H1 (cell line): Measurements from ENCODE around the gene CAMK2B. TPM values are rescaled to one million over a fixed set of nuclear protein-coding genes. Genes with fewer than 3 reads are reported as not detected.
"Not testable (repeated sequence)": the region's sequence is repeated elsewhere in the genome, so short reads cannot be mapped to it uniquely, and the experiment has no call there.

Experiments
- CTCF ChIA-PET: fragments of 300-600 bp; sonication (Branson Sonifier 250); formaldehyde crosslinking; loops from one replicate; lab custom pipeline; 2021; ENCODE audit not compliant: partially characterized antibody; lab: Charles Lee
- POLR2A ChIA-PET: fragments of 300-600 bp; sonication (Branson Sonifier 250); formaldehyde crosslinking; loops from one replicate; lab custom pipeline; 2021; ENCODE audit warnings: inconsistent platforms; ENCODE audit not compliant: partially characterized antibody; lab: Charles Lee
- DNase-seq, 2 experiments: peaks; one replicate each; pipeline versions ENCODE4 v3.0.0 to v3.0.0-alpha.2; 2010 to 2022; ENCODE audit warnings: low spot score in 2 of 2, low read depth in 1 of 2, mixed read lengths in 1 of 2
- FAIRE-seq: peaks from 2 replicates; lab custom pipeline; 2011; peaks lifted over from hg19 to GRCh38; lab: Jason Lieb, UNC
- H2AFZ ChIP-seq: 2 replicates; pipeline ENCODE4 v1.8.1; 2012; ENCODE audit warnings: low read length, inconsistent platforms
- H2AK5ac ChIP-seq: 2 replicates; pipeline ENCODE4 v1.6.1; 2013; ENCODE audit warnings: low read depth, low read length
- H2BK120ac ChIP-seq: replicated peaks from 2 replicates; pipeline ENCODE3; 2013; ENCODE audit warnings: low read depth, low read length, inconsistent platforms
- H2BK12ac ChIP-seq: 2 replicates; pipeline ENCODE4 v1.6.1; 2013; ENCODE audit warnings: low read depth, low read length
- H2BK15ac ChIP-seq: 2 replicates; pipeline ENCODE4 v1.6.1; 2013; ENCODE audit warnings: low read length
- H2BK20ac ChIP-seq: 2 replicates; pipeline ENCODE4 v1.6.1; 2013; ENCODE audit warnings: low read length
- H2BK5ac ChIP-seq: 2 replicates; pipeline ENCODE4 v1.6.1; 2013; ENCODE audit warnings: low read depth, low read length
- H3K14ac ChIP-seq: 2 replicates; pipeline ENCODE4 v1.6.1; 2013; ENCODE audit warnings: inconsistent platforms; ENCODE audit not compliant: insufficient read length
- H3K18ac ChIP-seq: 2 replicates; pipeline ENCODE4 v1.6.1; 2013; ENCODE audit warnings: low read length; ENCODE audit errors: extremely low read depth
- H3K23ac ChIP-seq: 2 replicates; pipeline ENCODE4 v1.6.1; 2013; ENCODE audit warnings: inconsistent platforms; ENCODE audit not compliant: insufficient read length
- H3K23me2 ChIP-seq: 2 replicates; pipeline ENCODE4 v1.6.1; 2013; ENCODE audit warnings: low read depth, low read length
- H3K27ac ChIP-seq: 2 replicates; pipeline ENCODE4 v1.6.1; 2011; ENCODE audit warnings: low read depth, low read length, inconsistent platforms
- H3K27me3 ChIP-seq, 4 experiments: replicated peaks in 1 of 4; 1 replicate in 1 of 4; 2 replicates in 3 of 4; pipeline versions ENCODE4 v1.6.1 to v1.8.1; 2011 to 2013; ENCODE audit warnings: low read length in 3 of 4, mild to moderate bottlenecking in 3 of 4, inconsistent platforms in 2 of 4, mixed read lengths in 2 of 4, moderate library complexity in 1 of 4; ENCODE audit not compliant: control insufficient read depth in 3 of 4, insufficient read depth in 3 of 4; ENCODE audit errors: extremely low read depth in 1 of 4
- H3K36me3 ChIP-seq, 4 experiments: 2 replicates each; pipeline versions ENCODE4 v1.6.1 to v1.8.1; 2011 to 2013; ENCODE audit warnings: mild to moderate bottlenecking in 4 of 4, low read length in 3 of 4, moderate library complexity in 2 of 4, control low read depth in 1 of 4, inconsistent platforms in 1 of 4; ENCODE audit not compliant: insufficient read depth in 4 of 4, control insufficient read depth in 2 of 4
- H3K4ac ChIP-seq: replicated peaks from 2 replicates; pipeline ENCODE3; 2013; ENCODE audit warnings: low read length, low read depth, mixed read lengths, inconsistent platforms; ENCODE audit not compliant: insufficient read length
- H3K4me1 ChIP-seq, 4 experiments: replicated peaks in 1 of 4; 1 replicate in 1 of 4; 2 replicates in 3 of 4; pipeline versions ENCODE4 v1.6.1 to v1.8.1; 2011 to 2013; ENCODE audit warnings: low read length in 3 of 4, inconsistent platforms in 2 of 4, mixed read lengths in 1 of 4; ENCODE audit not compliant: insufficient read depth in 4 of 4, control insufficient read depth in 3 of 4
- H3K4me2 ChIP-seq, 2 experiments: 2 replicates each; pipeline versions ENCODE4 v1.6.1 to v1.8.1; 2011 to 2013; ENCODE audit warnings: low read depth in 2 of 2, low read length in 2 of 2, control low read depth in 1 of 2, inconsistent platforms in 1 of 2, mild to moderate bottlenecking in 1 of 2; ENCODE audit not compliant: insufficient read depth in 1 of 2
- H3K4me3 ChIP-seq, 4 experiments: fragments of 200-600, 300-600 bp in 1 of 4; sonication (generic), shearing (Covaris generic), sonication (Bioruptor Twin) in 1 of 4; 2 replicates each; pipeline versions ENCODE4 v1.5.1 to v1.8.1; 2011 to 2016; ENCODE audit warnings: low read length in 4 of 4, low read depth in 3 of 4, control low read depth in 2 of 4, inconsistent platforms in 2 of 4, mild to moderate bottlenecking in 2 of 4, mixed read lengths in 1 of 4, moderate library complexity in 1 of 4; ENCODE audit not compliant: insufficient read depth in 2 of 4; ENCODE audit errors: extremely low read depth in 1 of 4
- H3K56ac ChIP-seq: replicated peaks from 2 replicates; pipeline ENCODE3; 2013; ENCODE audit warnings: low read depth, mild to moderate bottlenecking, mixed read lengths, low read length, inconsistent platforms; ENCODE audit not compliant: insufficient read length
- H3K79me1 ChIP-seq: 2 replicates; pipeline ENCODE4 v1.6.1; 2013; ENCODE audit warnings: low read depth, low read length, control low read depth
- H3K79me2 ChIP-seq, 2 experiments: 2 replicates each; pipeline versions ENCODE4 v1.6.1 to v1.8.1; 2012 to 2013; ENCODE audit warnings: low read length in 2 of 2, mild to moderate bottlenecking in 2 of 2, inconsistent platforms in 1 of 2; ENCODE audit not compliant: insufficient read depth in 2 of 2, control insufficient read depth in 1 of 2
- H3K9ac ChIP-seq, 4 experiments: replicated peaks in 1 of 4; 1 replicate in 1 of 4; 2 replicates in 3 of 4; pipeline versions ENCODE4 v1.6.1 to v1.8.1; 2011 to 2013; ENCODE audit warnings: low read depth in 3 of 4, low read length in 3 of 4, control low read depth in 2 of 4, mild to moderate bottlenecking in 2 of 4, moderate library complexity in 2 of 4, inconsistent platforms in 1 of 4; ENCODE audit errors: extremely low read depth in 1 of 4
- H3K9me3 ChIP-seq, 2 experiments: 2 replicates each; pipeline versions ENCODE4 v1.6.1 to v1.8.1; 2012 to 2013; ENCODE audit warnings: mild to moderate bottlenecking in 2 of 2, moderate library complexity in 2 of 2, control low read depth in 1 of 2, inconsistent platforms in 1 of 2, low read depth in 1 of 2, low read length in 1 of 2, mixed read lengths in 1 of 2; ENCODE audit not compliant: insufficient read depth in 2 of 2
- H4K20me1 ChIP-seq, 2 experiments: replicated peaks in 1 of 2; 2 replicates each; pipeline versions ENCODE3 to v1.8.1; 2011 to 2013; ENCODE audit warnings: inconsistent platforms in 2 of 2, low read length in 2 of 2, mild to moderate bottlenecking in 1 of 2; ENCODE audit not compliant: insufficient read depth in 2 of 2, control insufficient read depth in 1 of 2
- H4K5ac ChIP-seq: 2 replicates; pipeline ENCODE4 v1.6.1; 2013; ENCODE audit warnings: low read length, low read depth, mixed read lengths, inconsistent platforms; ENCODE audit not compliant: insufficient read length
- H4K8ac ChIP-seq: 2 replicates; pipeline ENCODE4 v1.8.0; 2013; ENCODE audit warnings: mild to moderate bottlenecking, moderate library complexity, low read length, inconsistent platforms; ENCODE audit not compliant: insufficient read depth; ENCODE audit errors: extremely low read depth
- H4K91ac ChIP-seq: replicated peaks from 2 replicates; pipeline ENCODE3; 2013; ENCODE audit warnings: low read length, mixed read lengths, inconsistent platforms; ENCODE audit not compliant: insufficient read length
- WGBS, 2 experiments: shearing (Covaris generic) in 1 of 2; methylation state at CpG; one replicate each; pipeline versions ENCODE4 v1.1.6 to v1.1.7; 2013 to 2015; ENCODE audit warnings: low lambda C conversion rate in 2 of 2, mixed read lengths in 2 of 2, inconsistent platforms in 1 of 2, low coverage in 1 of 2, missing lambda C conversion rate in 1 of 2; ENCODE audit not compliant: insufficient replicate concordance in 2 of 2, insufficient coverage in 1 of 2, insufficient read length in 1 of 2; ENCODE audit errors: extremely low coverage in 1 of 2, missing lambda C conversion rate in 1 of 2; 5-methylcytosine and 5-hydroxymethylcytosine counted together
- polyA plus RNA-seq, 7 experiments: library from polyadenylated mRNA; depleted of rRNA in 3 of 7; stranded (reverse) in 5 of 7; unstranded in 2 of 7; fragments of >200 nt in 5 of 7; fragments of 200-250 nt in 2 of 7; gene quantifications; 1 replicate in 5 of 7; 2 replicates in 1 of 7; 4 replicates in 1 of 7; pipeline versions ENCODE4 v1.2.1 to v1.2.3, GENCODE V29; 2011 to 2013; ENCODE audit warnings: missing spikeins in 2 of 7, mixed read lengths in 2 of 7
- total RNA-seq: library from RNA; stranded (reverse); fragmentation: NEBNext Ultra II Directional; extraction: Animal tissue kit (Norgen Biotek cat#: 25700); gene quantifications from 2 replicates; pipeline ENCODE4 v1.2.1, GENCODE V29; 2021

CAMK2B gene
- total and polyA plus RNA-seq, 2 of the 8 experiments (the other 6 are each of a cell fraction or from before 2014, with no cell fraction given): 0.05 to 0.15 TPM

- H2AFZ ChIP-seq, H3K9ac ChIP-seq, H3K27ac ChIP-seq, H4K8ac ChIP-seq, H3K18ac ChIP-seq, H3K56ac ChIP-seq, H3K23me2 ChIP-seq, H3K27me3 ChIP-seq, H2BK120ac ChIP-seq, FAIRE-seq, H4K91ac ChIP-seq, H3K4me3 ChIP-seq, H2BK20ac ChIP-seq, H2AK5ac ChIP-seq, H4K20me1 ChIP-seq, H3K23ac ChIP-seq, H2BK12ac ChIP-seq, H3K36me3 ChIP-seq, DNase-seq, H3K79me1 ChIP-seq, H3K4ac ChIP-seq, H2BK5ac ChIP-seq, H3K4me1 ChIP-seq, H2BK15ac ChIP-seq, H4K5ac ChIP-seq, POLR2A ChIA-PET, H3K9me3 ChIP-seq, H3K14ac ChIP-seq: not testable (repeated sequence)
- WGBS, 2 experiments: no CpG with 5 or more reads among the region's 3 CpGs
- H3K4me2 ChIP-seq: peak overlapping the region in 1 of 2 experiments; percentile 95; a peak in 1 of 4 replicates
- H3K79me2 ChIP-seq: peaks cover 18 to 32% of the 10 kb centered on the region in 2 experiments
- CTCF ChIA-PET: interaction anchor here (0.6 to 2.3 kb wide), 5 partner anchors 12 to 495 kb away, joined by 3 to 8 read pairs (median 3); no protein-coding TSS in a partner anchor
Observed at GRCh38 chr7:44200163-44200562, 125.2 kb downstream of the CAMK2B start.
